Measurements from ENCODE around the gene DIAPH2.

DNA sequence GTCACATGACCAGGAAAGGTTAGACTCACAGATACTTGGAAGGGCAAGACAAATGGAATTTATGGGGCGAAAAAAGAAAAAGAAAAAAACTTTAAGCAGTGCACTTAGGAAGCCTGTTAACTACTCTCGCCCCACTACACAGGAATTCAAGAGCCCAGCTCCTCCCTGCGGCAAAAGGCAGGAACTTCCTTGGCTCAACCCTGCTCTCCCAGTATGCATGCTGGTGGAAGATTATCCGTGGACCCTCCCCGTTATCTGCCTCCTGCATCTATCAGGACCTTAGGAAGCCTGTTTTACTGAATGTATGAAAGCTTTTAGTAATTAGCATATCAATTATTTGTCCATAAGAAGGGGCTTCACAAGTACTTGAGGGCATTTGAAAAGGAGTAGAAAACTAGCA, 158.9 kb downstream of the DIAPH2 start:
- TF ChIP-seq, protein P1, sequence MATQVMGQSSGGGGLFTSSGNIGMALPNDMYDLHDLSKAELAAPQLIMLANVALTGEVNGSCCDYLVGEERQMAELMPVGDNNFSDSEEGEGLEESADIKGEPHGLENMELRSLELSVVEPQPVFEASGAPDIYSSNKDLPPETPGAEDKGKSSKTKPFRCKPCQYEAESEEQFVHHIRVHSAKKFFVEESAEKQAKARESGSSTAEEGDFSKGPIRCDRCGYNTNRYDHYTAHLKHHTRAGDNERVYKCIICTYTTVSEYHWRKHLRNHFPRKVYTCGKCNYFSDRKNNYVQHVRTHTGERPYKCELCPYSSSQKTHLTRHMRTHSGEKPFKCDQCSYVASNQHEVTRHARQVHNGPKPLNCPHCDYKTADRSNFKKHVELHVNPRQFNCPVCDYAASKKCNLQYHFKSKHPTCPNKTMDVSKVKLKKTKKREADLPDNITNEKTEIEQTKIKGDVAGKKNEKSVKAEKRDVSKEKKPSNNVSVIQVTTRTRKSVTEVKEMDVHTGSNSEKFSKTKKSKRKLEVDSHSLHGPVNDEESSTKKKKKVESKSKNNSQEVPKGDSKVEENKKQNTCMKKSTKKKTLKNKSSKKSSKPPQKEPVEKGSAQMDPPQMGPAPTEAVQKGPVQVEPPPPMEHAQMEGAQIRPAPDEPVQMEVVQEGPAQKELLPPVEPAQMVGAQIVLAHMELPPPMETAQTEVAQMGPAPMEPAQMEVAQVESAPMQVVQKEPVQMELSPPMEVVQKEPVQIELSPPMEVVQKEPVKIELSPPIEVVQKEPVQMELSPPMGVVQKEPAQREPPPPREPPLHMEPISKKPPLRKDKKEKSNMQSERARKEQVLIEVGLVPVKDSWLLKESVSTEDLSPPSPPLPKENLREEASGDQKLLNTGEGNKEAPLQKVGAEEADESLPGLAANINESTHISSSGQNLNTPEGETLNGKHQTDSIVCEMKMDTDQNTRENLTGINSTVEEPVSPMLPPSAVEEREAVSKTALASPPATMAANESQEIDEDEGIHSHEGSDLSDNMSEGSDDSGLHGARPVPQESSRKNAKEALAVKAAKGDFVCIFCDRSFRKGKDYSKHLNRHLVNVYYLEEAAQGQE (IDR thresholded peaks at IDR 0.05; ENCODE audit: borderline replicate concordance): no peak
- TF ChIP-seq, protein P1 (CRISPR knock-in tag; IDR thresholded peaks at IDR 0.05; ENCODE audit: low read depth): no peak
- TF ChIP-seq FOXA3 (CRISPR knock-in tag; conservative IDR thresholded peaks at IDR 0.05 in 1 of 2, IDR thresholded peaks at IDR 0.05 in 1 of 2) (no peak), EZH2 (IDR thresholded peaks at IDR 0.05; ENCODE audit: borderline replicate concordance, low read depth, low read length) (no peak), ZKSCAN1 (IDR thresholded peaks at IDR 0.05; ENCODE audit: low read depth, low read length) (no peak)
- TF ChIP-seq, protein P2, sequence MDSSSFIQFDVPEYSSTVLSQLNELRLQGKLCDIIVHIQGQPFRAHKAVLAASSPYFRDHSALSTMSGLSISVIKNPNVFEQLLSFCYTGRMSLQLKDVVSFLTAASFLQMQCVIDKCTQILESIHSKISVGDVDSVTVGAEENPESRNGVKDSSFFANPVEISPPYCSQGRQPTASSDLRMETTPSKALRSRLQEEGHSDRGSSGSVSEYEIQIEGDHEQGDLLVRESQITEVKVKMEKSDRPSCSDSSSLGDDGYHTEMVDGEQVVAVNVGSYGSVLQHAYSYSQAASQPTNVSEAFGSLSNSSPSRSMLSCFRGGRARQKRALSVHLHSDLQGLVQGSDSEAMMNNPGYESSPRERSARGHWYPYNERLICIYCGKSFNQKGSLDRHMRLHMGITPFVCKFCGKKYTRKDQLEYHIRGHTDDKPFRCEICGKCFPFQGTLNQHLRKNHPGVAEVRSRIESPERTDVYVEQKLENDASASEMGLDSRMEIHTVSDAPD (CRISPR knock-in tag; IDR thresholded peaks at IDR 0.05): no peak
